Stimulated activated CD4-positive, alpha-beta T cell treated with anti-CD3 and anti-CD28 coated beads, Interleukin-4, amount 100 ng/mL, for 4 hours (primary cell): ENCODE measurements around the gene THADA.

Source experiments
- DNase-seq, 2 experiments: peaks; one replicate each; pipeline ENCODE4 v3.0.0-alpha.2; 2020

The THADA gene

DNA sequence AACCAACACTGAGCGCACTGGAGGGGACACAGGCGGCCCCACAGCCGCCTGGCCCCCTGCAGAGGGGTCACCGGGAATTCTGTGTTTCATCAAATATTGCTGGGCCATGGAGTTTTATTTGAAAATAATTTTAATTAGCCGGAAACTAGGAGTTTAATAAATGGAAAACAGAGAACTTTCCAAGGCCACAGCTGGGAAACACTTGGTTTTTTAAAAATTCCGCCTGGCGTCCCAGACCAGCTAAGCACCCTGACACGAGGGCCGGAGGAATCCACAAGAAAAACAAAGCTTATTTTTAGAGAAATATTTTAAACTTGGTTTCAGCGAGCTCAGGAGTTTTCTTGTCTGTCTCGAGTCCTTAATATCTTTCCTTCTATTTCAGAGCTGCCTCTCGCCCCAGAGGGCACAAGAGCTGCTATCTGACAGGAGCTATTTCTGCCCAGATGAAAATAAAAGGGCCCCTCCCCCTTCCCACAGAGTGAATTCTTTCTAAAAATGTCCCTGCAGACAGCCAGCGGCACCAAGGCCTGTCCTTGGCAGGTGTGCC is 377.6 kb downstream of the THADA start:
- DNase-seq: no peak

- no peak for DNase-seq
Measured at GRCh38 chr2:43217228-43218154, 378.3 kb downstream of the THADA start.

GRCh38 chr2:43216629-43217028 is 379.2 kb downstream of the THADA start:
- DNase-seq: no peak

GRCh38 chr2:43215673-43216255 is 380.1 kb downstream of the THADA start:
- no peak for DNase-seq

DNA sequence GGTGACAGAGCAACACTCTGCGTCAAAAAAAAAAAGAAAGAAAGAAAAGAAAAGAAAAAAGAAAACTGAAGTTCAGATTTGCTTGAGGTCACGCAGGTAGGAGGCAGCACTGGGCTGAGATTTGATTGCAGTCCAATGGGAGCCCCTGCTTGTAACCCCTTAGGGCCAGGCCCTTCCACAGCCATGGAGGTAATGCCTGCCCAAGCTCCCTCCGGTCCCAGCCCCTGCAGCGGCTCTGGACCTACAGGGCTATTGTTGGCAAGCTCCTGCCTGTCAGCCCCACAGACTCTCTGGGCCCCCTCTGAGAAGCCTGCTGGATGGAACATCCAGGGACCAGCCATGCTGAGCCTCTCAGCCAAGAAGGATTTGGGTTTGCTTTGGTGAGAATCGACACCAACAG is 381.6 kb downstream of the THADA start:
- no peak for DNase-seq

- DNase-seq: no peak
Measured at GRCh38 chr2:43212931-43213330, 382.9 kb downstream of the THADA start.

DNA sequence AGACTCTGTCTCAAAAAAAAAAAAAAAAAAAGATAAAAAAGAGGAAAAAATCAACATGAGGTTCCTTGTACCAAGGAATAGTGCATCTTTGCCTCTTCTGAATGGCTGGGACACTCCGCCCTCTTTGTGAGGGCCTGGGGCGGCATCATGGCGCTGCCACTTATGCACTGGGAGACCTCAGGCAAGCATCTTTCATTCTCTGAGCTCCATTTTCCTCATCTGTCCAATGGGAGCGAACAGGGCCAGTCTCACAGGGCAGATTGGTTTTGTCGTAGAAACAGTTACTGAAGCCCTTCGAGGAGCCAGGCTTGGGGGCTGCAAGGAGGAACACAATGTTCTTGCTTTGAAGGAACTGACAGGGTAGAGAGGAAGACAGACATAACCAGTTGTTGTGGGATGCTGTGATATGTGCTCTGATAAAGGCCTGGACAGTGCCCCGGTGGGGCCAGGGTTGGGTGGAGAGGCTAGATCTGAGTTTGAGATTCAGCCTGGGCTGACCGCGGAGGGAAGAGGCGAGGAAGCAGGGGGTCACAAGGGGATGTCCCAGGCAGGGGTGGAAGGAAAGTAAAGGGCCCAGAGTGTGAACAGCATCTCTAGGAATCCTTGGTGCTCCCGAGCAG is 383.5 kb downstream of the THADA start:
- no peak for DNase-seq

DNA sequence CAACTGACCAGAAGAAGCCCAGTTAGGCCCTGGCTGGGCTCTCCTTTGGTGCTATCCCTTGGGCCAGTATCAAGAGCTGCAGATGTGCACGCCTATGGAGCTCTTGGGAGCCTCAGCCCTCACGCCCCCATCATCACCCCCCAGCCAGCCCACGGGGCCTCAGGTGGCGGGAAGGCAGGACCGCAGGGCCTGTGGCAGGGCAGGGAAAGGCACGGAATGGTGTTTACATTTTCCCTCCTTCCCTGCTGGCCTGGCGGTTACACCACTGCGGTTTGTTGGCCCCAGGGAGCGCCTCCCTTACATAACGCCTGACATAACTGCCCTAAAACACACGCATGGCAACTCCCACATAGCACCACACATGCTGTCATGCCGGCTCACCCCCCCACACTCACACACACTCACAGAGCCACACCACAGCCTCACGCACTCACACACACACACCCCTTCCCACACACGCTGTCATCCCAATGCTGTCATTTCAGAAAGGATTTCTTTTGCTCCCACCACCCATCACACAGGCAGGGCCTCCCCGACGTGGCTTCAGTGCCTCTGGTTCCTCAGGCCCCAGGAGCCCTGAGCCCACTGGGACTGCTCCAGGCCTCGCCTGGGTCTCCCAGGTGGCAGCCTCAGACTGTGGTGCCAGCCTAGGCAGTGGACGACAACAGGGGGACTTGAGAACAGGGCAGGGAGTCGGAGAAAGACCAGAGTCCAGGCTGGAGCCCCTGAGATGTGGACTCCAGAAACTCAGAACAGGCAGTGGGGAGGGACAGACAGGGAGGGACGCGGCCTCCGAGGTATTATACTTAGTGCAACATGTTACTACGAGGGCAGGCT is 385.2 kb downstream of the THADA start:
- peak; percentile 27 to 56 for DNase-seq

DNA sequence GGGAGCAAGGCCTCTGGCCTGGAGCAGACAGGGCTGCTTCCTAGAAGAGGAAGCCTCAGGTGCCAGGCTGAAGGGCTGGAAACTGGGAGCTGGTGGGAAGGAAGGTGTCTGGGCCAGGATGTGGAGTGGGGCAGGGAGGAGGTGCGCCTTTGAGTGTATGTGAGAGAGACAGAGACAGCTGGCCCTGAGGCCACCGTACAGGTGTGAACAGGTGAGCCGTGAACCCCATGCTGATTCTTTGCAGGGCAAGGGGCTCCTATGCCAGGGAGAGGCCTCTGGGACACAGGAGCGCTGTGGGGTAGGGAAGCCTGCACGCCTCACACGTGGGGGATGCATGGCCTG is 385.7 kb downstream of the THADA start:
- DNase-seq: no peak

DNA sequence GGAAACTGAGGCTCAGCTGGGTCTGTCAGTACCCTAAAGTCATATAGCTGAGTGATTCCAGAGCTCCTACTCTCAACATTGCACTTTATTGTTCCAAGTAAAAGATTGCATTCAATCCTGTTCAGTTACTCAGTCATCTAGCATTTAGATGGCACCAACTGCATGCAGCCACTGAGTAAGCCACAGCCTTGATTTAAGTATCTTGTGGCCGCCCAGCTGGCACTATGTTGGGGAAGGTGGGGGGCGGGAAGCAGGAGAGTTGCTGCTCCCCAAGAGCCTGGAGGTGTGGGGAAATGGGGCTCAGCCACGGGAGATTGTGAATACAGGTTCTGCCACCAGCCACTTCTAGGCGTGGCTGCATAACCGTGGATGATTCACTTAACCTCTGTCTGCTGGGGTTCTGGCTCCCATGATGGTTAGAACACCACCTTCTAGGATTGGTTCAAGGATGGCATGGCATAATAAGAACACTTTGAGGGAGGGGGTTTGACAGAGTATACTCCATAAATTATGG is 386.6 kb downstream of the THADA start:
- DNase-seq: no peak

DNA sequence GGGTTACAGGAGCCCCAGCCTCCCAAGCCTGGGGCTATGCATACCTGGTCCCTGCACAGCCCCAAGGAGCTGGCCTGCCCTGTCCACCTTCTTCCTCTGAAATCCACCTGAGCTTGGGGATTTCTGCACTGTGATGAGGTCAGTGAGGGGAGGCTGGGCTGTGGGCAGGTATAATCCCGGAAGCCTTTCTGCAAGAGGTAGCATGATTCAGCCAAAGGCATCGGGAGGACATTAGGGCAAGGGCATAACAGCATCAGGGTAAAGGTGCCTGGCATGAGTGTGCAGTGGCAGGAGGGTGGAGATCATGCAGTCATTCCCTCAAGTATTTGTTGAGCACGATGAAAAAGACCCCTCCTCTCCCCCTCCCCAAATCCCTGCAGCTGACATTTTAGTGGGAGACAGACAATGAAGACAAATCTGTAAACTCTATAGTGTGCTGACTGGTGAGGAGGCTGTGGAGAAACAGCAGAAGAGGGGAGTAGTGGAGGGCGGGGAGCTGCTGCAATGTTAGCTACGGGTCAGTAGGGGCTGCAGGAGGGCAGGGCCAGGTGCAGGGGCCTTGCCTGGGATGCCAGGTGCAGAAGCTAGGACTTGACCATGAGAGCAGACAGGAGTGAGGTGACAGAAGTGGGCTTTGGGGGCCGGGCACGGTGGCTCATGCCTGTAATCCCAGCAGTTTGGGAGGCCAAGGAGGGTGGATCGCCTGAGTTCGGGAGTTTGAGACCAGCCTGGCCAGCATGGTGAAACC is 388.1 kb downstream of the THADA start:
- no peak for DNase-seq

DNA sequence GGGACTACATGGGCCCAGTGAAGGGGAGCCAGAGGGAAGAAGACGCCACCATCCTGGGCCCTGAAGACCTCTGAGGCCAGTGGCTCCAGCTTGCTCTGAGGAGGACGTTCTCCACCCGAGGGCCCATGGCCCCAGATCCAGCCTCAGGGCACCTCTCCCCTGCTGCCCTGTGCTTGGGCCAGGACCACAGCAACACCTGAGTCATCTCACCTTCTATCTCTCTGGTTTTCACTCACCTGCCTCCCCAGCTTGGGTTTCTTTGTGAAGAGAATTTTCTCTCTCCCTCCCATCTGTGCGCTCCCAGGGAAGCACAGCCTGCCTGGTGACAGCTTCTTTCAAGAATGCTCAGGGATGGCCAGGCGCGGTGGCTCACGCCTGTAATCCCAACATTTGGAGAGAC is 389.2 kb downstream of the THADA start:
- DNase-seq: no peak

DNA sequence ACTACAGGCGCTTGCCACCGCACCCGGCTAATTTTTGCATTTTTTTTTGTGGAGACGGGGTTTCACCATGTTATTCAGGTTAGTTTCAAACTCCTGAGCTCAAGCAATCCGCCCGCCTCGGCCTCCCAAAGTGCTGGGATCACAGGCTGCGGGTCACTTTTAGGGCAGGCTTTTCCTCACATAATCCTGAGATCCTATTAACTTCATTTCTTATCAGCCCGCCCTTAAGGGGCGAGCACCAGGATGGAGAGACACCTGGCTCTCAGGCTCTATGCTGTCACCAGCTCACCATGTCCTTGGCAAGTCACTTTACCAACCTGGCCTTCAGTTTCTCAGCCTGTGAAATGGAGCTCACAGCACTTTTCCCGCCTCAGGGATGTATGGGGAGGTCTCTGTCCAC is 392.5 kb downstream of the THADA start:
- no peak for DNase-seq

DNA sequence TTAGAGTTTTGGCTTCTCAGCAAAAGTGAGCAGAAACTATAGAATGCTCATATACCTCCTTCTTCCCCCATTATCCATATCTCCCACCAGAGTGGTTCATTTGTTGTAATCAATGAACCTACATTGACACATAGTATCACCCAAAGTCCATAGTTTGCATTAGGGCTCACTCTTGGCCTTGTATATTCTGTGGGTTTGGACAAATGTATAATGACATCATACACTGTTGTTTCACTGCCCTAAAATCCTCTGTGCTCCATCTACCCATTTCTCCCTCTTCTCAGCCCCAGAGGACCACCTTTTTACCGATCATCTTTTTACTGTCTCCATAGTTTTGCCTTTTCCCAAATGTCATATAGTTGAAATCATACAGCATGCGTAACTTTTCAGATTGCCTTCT is 393.5 kb downstream of the THADA start:
- no peak for DNase-seq

- DNase-seq: no peak
Measured at GRCh38 chr2:43201497-43201896, 394.3 kb downstream of the THADA start.

- DNase-seq: no peak
Measured at GRCh38 chr2:43201016-43201415, 394.8 kb downstream of the THADA start.

DNA sequence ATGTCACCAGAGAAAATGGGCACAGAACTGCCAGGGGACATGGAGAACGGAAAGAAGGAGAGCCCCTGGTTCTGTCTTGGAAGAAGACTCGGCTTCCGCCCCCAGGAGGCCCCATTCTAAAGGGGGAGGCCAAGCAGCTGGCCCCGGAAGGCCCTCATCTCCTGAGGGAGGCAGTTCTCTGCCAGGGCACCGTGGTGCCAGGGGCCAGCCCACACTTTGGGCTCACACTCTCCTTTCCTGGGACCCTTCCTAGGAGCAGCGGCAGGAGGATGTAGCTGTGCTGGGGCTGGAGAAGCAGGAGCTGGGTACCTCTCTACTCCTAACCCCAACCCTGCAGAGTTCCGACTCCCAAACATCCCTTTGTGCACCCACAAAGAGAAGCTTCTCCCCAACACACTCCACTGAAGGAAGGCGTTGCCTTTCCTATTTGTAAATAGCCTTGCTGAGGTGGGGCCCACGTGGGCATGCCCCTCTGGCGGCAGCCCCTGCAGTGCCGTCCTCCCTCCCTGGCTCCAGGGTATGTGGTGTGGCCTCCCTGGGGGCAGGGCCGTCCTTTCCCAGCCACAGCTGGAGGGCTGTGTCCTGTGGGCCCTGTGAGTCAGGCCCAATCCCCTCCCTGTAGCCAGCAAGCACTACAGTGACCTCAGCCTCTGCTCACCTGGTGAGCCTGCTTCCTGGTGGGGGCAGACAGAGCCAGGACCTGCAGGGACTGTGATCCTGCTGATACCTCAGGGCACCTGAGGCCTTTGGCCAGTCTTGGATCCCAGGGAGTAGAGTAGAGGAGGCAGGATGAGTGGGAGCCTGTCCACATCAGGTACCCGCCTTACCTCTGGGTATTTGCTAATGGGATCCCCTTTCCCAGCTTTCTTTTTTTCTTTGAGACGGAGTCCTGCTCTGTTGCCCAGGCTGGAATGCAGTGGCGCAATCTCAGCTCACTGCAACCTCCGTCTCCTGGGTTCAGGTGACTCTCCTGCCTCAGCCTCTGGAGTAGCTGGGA is 396.0 kb downstream of the THADA start:
- no peak for DNase-seq

GRCh38 chr2:43198263-43198662 is 397.6 kb downstream of the THADA start:
- no peak for DNase-seq

GRCh38 chr2:43197588-43197896 is 398.3 kb downstream of the THADA start:
- no peak for DNase-seq

- DNase-seq: peak in 1 of 2 experiments; percentile 28
Measured at GRCh38 chr2:43196768-43197587, 398.9 kb downstream of the THADA start.
